Neuronal stem cell (in vitro differentiated cells): ENCODE measurements around the gene ZXDB. TPM values are rescaled to one million over a fixed set of nuclear protein-coding genes. Genes with fewer than 3 reads are reported as not detected.
A peak's percentile ranks its signal among the peaks of the same experiment; 100 is the strongest.
"Not testable (repeated sequence)": the region's sequence is repeated elsewhere in the genome, so short reads cannot be mapped to it uniquely, and the experiment has no call there.

ENCODE experiments used
- DNase-seq: peaks from one replicate; pipeline ENCODE4 v3.0.0-alpha.2; 2013; ENCODE audit warnings: low spot score
- H2AFZ ChIP-seq: one replicate; pipeline ENCODE4 v1.6.1; 2013; ENCODE audit warnings: mild to moderate bottlenecking, low read length, inconsistent platforms
- H2AK5ac ChIP-seq: 2 replicates; pipeline ENCODE4 v1.6.1; 2013; ENCODE audit warnings: low read depth, mild to moderate bottlenecking, inconsistent platforms, low read length, moderate library complexity, mixed read lengths
- H2BK120ac ChIP-seq: 2 replicates; pipeline ENCODE4 v1.6.1; 2013; ENCODE audit warnings: low read depth, mild to moderate bottlenecking, inconsistent platforms, low read length, moderate library complexity, mixed read lengths
- H2BK12ac ChIP-seq: one replicate; pipeline ENCODE4 v1.6.1; 2013; ENCODE audit warnings: low read length, inconsistent platforms
- H2BK15ac ChIP-seq: 2 replicates; pipeline ENCODE4 v1.6.1; 2013; ENCODE audit warnings: mild to moderate bottlenecking, low read length, inconsistent platforms, mixed read lengths
- H2BK5ac ChIP-seq: one replicate; pipeline ENCODE4 v1.6.1; 2013; ENCODE audit warnings: inconsistent platforms, mild to moderate bottlenecking, low read length, moderate library complexity
- H3K14ac ChIP-seq: one replicate; pipeline ENCODE4 v1.6.1; 2013; ENCODE audit warnings: low read length, inconsistent platforms
- H3K18ac ChIP-seq: 2 replicates; pipeline ENCODE4 v1.6.1; 2013; ENCODE audit warnings: low read length, inconsistent platforms
- H3K23ac ChIP-seq: 2 replicates; pipeline ENCODE4 v1.6.1; 2013; ENCODE audit warnings: low read depth, mild to moderate bottlenecking, mixed read lengths, low read length, inconsistent platforms; ENCODE audit not compliant: poor library complexity
- H3K27ac ChIP-seq: replicated peaks from 3 replicates; pipeline ENCODE4 v1.5.1; 2013; ENCODE audit warnings: low read length, inconsistent platforms
- H3K27me3 ChIP-seq, 3 experiments: 2 replicates each; pipeline ENCODE4 v1.6.1; 2013; ENCODE audit warnings: low read length in 3 of 3, mild to moderate bottlenecking in 2 of 3, inconsistent platforms in 1 of 3, low read depth in 1 of 3, mixed read lengths in 1 of 3, moderate library complexity in 1 of 3; ENCODE audit not compliant: control insufficient read depth in 3 of 3, insufficient read depth in 3 of 3
- H3K36me3 ChIP-seq, 2 donors: replicated peaks in 1 of 2; 2 replicates each; pipeline ENCODE4 v1.6.1; 2013; ENCODE audit warnings: low read length in 2 of 2; ENCODE audit not compliant: control insufficient read depth in 2 of 2, insufficient read depth in 2 of 2
- H3K4ac ChIP-seq: 2 replicates; pipeline ENCODE4 v1.6.1; 2013; ENCODE audit warnings: inconsistent platforms, mild to moderate bottlenecking, low read length, moderate library complexity
- H3K4me1 ChIP-seq, 2 donors: 1 replicate in 1 of 2; 2 replicates in 1 of 2; pipeline ENCODE4 v1.6.1; 2013; ENCODE audit warnings: low read length in 2 of 2, low read depth in 1 of 2; ENCODE audit not compliant: control insufficient read depth in 2 of 2, insufficient read depth in 1 of 2
- H3K4me2 ChIP-seq: one replicate; pipeline ENCODE4 v1.6.1; 2013; ENCODE audit warnings: mild to moderate bottlenecking, low read length, inconsistent platforms; ENCODE audit not compliant: insufficient read depth, poor library complexity, severe bottlenecking
- H3K4me3 ChIP-seq, 2 donors: 2 replicates each; pipeline ENCODE4 v1.5.1; 2013; ENCODE audit warnings: low read length in 2 of 2, mild to moderate bottlenecking in 2 of 2, inconsistent platforms in 1 of 2, moderate library complexity in 1 of 2
- H3K79me1 ChIP-seq: one replicate; pipeline ENCODE4 v1.6.1; 2013; ENCODE audit warnings: low read depth, mild to moderate bottlenecking, inconsistent platforms, low read length, moderate library complexity
- H3K9ac ChIP-seq: one replicate; pipeline ENCODE4 v1.6.1; 2013; ENCODE audit warnings: mild to moderate bottlenecking, low read depth, low read length, inconsistent platforms; ENCODE audit not compliant: poor library complexity
- H3K9me3 ChIP-seq, 2 donors: replicated peaks in 1 of 2; 2 replicates each; pipeline versions ENCODE3 to v1.6.1; 2013; ENCODE audit warnings: low read length in 2 of 2, mild to moderate bottlenecking in 2 of 2, inconsistent platforms in 1 of 2, low read depth in 1 of 2, mixed read lengths in 1 of 2, moderate library complexity in 1 of 2; ENCODE audit not compliant: control insufficient read depth in 2 of 2, insufficient read depth in 1 of 2
- H4K8ac ChIP-seq: one replicate; pipeline ENCODE4 v1.6.1; 2013; ENCODE audit warnings: low read depth, mild to moderate bottlenecking, inconsistent platforms, low read length, moderate library complexity
- H4K91ac ChIP-seq: one replicate; pipeline ENCODE4 v1.6.1; 2013; ENCODE audit warnings: low read length, low read depth, mild to moderate bottlenecking, inconsistent platforms; ENCODE audit not compliant: poor library complexity
- WGBS, 2 donors: extraction: QIAGEN DNeasy Blood & Tissue Kit; methylation state at CpG; one replicate each; pipeline ENCODE4 v1.1.7; 2013; ENCODE audit warnings: missing lambda C conversion rate in 2 of 2, mixed read lengths in 1 of 2; ENCODE audit not compliant: insufficient read length in 2 of 2, insufficient replicate concordance in 1 of 2; ENCODE audit errors: extremely low coverage in 2 of 2; 5-methylcytosine and 5-hydroxymethylcytosine counted together
- polyA plus RNA-seq, 2 experiments: library from polyadenylated mRNA; stranded (reverse); fragments of 200-250 nt; gene quantifications; one replicate each; pipeline ENCODE4 v1.2.3, GENCODE V29; 2013

ZXDB gene
- polyA plus RNA-seq (2013, experiment 1 of 2) = 4.1 TPM
- polyA plus RNA-seq (2013, experiment 2 of 2) = 4.3 TPM

DNA sequence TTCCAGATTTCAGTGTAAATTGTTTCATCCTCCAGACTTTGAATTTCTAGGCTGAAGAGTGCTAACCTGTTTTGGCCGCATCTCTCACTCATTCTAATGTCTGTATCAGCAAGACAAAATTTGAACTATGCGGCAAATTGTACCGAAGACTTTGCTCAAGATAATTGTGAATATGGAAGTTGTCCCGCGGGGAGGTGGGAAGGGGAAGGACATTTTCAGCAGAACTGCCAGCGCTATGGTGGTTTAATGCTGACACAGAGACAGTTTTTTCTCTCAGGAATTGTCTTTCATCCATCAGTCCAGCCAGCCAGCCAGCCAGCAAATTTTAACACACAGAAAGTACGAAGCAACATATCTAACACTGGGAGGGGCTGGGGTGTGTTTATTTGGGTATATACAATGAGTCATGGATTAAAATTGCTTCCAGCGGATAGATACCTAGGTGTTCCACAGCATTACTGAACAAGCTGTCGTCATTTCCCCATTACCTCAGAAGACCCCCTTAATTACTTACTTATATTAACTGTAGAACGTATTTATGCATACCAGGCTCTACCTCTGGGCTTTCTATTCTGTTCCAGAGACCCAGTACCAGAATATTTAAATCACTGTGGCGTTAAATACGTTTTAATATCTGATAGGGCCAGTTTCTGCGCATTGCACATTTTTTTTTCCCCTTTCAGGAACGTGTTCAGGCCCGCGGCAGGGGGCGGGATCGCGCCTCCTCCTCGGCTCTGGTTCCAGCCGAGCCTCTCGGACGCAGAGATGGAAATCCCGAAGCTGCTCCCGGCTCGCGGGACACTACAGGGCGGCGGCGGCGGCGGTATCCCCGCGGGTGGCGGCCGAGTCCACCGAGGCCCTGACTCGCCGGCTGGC lies at the start of gene ZXDB:
TSS of gene ZXDB (plus strand) at position 728 of the 876 bp plus-strand sequence. CDS start at position 766, 38 bp downstream.
- H3K9ac ChIP-seq, H3K14ac ChIP-seq, H3K27me3 ChIP-seq, H3K4me1 ChIP-seq, DNase-seq, H3K23ac ChIP-seq, H3K27ac ChIP-seq, H2BK12ac ChIP-seq, H2BK120ac ChIP-seq, H2BK15ac ChIP-seq, H3K9me3 ChIP-seq, H2AK5ac ChIP-seq, H4K91ac ChIP-seq, H4K8ac ChIP-seq, H2BK5ac ChIP-seq, H3K79me1 ChIP-seq, H3K4ac ChIP-seq: not testable (repeated sequence)
- Histone ChIP-seq H2AFZ (peak within 1 kb of the TSS; percentile 86), H3K36me3 (peaks cover 0 to 12% of the 10 kb centered on the region in 2 donors), H3K4me3 (peak within 1 kb of the TSS; percentile 47 to 86), H3K18ac (peak within 1 kb of the TSS; percentile 57), H3K4me2 (peak within 1 kb of the TSS; percentile 45)
- WGBS, 2 donors = no CpG with 5 or more reads among the region's 39 CpGs

DNA sequence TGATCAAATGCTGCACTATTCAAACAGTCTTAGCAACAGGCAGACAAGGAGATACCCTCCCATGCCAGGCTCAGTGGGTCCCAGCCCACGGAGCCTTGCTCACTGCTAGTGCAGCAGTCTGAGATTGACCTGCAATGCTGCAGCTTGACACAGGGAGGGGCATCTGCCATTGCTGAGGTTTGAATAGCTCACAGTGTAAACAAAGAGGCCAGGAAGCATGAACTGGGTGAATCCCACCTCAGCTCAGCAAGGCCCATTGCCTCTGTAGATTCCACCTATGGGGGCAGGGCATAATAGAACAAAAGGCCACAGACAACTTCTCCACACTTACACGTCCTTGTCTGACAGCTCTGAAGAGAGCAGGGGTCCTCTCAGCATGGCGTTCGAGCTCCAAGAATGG lies 26.6 kb upstream of the ZXDB start:
- no peak overlapping the region for H3K4ac ChIP-seq
- H3K36me3 ChIP-seq = no peaks in the 10 kb centered on the region
- DNase-seq = no peak
- H3K27ac ChIP-seq = no peak overlapping the region
- no CpG with 5 or more reads among the region's 4 CpGs for WGBS, 2 donors
- H3K9ac ChIP-seq = no peak overlapping the region
- no peak overlapping the region for H2BK5ac ChIP-seq
- H3K18ac ChIP-seq = no peak overlapping the region
- no peak overlapping the region for H3K14ac ChIP-seq
- H3K79me1 ChIP-seq = no peaks in the 10 kb centered on the region
- no peaks in the 10 kb centered on the region for H3K4me1 ChIP-seq
- no peak overlapping the region for H3K4me3 ChIP-seq
- H2BK12ac ChIP-seq = no peak overlapping the region
- no peaks in the 10 kb centered on the region for H3K9me3 ChIP-seq
- H3K27me3 ChIP-seq = no peaks in the 10 kb centered on the region
- no peak overlapping the region for H4K8ac ChIP-seq
- no peak overlapping the region for H3K4me2 ChIP-seq
- H3K23ac ChIP-seq = no peak overlapping the region
- H2BK120ac ChIP-seq = no peak overlapping the region
- H4K91ac ChIP-seq = no peak overlapping the region
- no peak overlapping the region for H2AK5ac ChIP-seq
- H2AFZ ChIP-seq = no peak overlapping the region
- H2BK15ac ChIP-seq = no peak overlapping the region

DNA sequence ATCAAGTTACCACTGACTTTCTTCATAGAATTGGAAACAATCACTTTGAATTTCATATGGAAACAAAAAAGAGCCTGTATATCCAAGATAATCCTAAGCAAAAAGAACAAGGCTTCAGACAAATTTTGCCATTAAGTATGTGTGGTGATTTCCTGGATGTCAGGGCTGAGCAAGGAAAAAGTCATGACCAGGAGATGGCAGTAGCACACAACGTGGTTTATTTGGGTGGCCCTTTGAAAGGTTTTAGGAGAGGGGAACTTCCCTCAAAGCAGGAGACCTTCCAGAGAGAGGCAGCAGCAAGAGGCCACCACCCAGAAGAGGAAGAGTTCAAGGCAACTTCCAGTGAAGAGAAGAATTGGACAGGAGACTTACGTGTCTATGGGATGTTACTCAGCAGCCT lies 18.1 kb upstream of the ZXDB start:
- no peak overlapping the region for H2BK12ac ChIP-seq
- H4K8ac ChIP-seq = no peak overlapping the region
- no peak overlapping the region for H3K27ac ChIP-seq
- H3K9me3 ChIP-seq = no peaks in the 10 kb centered on the region
- no peak overlapping the region for H3K4ac ChIP-seq
- DNase-seq = peak; percentile 2
- no peak overlapping the region for H2BK15ac ChIP-seq
- H3K79me1 ChIP-seq = no peaks in the 10 kb centered on the region
- H2BK120ac ChIP-seq = no peak overlapping the region
- H3K27me3 ChIP-seq = no peaks in the 10 kb centered on the region
- no peak overlapping the region for H3K4me2 ChIP-seq
- H3K14ac ChIP-seq = no peak overlapping the region
- no peaks in the 10 kb centered on the region for H3K36me3 ChIP-seq
- H2AFZ ChIP-seq = no peak overlapping the region
- H3K23ac ChIP-seq = no peak overlapping the region
- no peak overlapping the region for H3K9ac ChIP-seq
- H2AK5ac ChIP-seq = no peak overlapping the region
- H3K4me1 ChIP-seq = no peaks in the 10 kb centered on the region
- no peak overlapping the region for H3K4me3 ChIP-seq
- H2BK5ac ChIP-seq = no peak overlapping the region
- H3K18ac ChIP-seq = no peak overlapping the region
- WGBS, 2 donors = no CpG with 5 or more reads among the region's 2 CpGs
- H4K91ac ChIP-seq = no peak overlapping the region

DNA sequence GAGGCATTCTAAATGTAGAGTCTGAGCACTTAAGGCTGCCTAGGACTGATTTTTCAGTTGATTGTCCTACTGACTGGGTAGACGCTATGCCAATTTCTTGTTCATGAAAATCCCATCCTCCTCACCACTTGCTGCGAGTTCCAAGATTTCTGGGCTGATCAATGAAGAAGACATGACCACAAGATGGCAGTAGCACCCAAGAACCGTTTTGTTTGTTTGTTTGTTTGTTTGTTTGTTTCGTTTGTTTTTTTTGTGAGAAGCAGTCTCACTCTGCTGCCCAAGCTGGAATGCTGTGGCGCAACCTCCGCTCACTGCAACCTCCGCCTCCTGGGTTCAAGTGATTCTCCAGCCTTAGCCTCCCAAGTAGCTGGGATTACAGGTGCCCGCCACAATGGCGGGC lies 8.9 kb upstream of the ZXDB start:
- not testable (repeated sequence) for H3K79me1 ChIP-seq, H2AK5ac ChIP-seq, H3K4me2 ChIP-seq, H2BK15ac ChIP-seq, H2BK12ac ChIP-seq, H3K4me3 ChIP-seq, H2BK120ac ChIP-seq, H3K14ac ChIP-seq, H2BK5ac ChIP-seq, H3K9me3 ChIP-seq, H4K91ac ChIP-seq, H3K27ac ChIP-seq, H3K4ac ChIP-seq, H3K4me1 ChIP-seq, H3K23ac ChIP-seq, H3K18ac ChIP-seq, DNase-seq, H3K9ac ChIP-seq, H2AFZ ChIP-seq, H4K8ac ChIP-seq, H3K27me3 ChIP-seq, H3K36me3 ChIP-seq
- no CpG with 5 or more reads among the region's 9 CpGs for WGBS, 2 donors
